B cell (primary cell): ENCODE measurements around the gene C14orf39.

ENCODE experiments used
- EZH2 ChIP-seq: IDR thresholded peaks from 2 replicates; pipeline ENCODE4 v1.6.1; 2012; ENCODE audit warnings: borderline replicate concordance, low read depth, mild to moderate bottlenecking, moderate library complexity, low read length; ENCODE audit not compliant: insufficient read depth, poor library complexity, severe bottlenecking
- TF ChIP-seq, protein P1 (sequence below): fragments of 200-600 bp; IDR thresholded peaks from one replicate; pipeline ENCODE4 v1.8.0; 2022; ENCODE audit warnings: antibody characterized with exemption, mild to moderate bottlenecking

DNA sequence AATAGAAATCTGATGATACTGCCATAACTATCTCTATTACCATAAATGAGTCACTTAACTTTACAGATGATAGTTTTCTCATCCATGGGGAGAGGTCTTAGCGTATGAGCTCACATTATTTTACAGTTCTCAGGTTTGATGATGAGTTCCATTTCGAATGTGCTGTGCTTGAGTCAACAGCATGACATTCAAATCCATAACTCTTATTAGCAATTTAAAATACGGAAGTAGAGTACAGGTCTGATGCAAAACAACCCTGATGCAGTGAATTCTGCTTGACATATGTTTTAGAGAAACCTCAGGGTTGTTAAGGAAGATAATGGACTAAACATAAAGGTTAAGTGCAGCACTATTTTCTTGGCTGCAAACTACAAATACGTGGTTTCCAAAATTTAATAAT is 30.0 kb downstream of the C14orf39 start:
- TF ChIP-seq, protein P1, sequence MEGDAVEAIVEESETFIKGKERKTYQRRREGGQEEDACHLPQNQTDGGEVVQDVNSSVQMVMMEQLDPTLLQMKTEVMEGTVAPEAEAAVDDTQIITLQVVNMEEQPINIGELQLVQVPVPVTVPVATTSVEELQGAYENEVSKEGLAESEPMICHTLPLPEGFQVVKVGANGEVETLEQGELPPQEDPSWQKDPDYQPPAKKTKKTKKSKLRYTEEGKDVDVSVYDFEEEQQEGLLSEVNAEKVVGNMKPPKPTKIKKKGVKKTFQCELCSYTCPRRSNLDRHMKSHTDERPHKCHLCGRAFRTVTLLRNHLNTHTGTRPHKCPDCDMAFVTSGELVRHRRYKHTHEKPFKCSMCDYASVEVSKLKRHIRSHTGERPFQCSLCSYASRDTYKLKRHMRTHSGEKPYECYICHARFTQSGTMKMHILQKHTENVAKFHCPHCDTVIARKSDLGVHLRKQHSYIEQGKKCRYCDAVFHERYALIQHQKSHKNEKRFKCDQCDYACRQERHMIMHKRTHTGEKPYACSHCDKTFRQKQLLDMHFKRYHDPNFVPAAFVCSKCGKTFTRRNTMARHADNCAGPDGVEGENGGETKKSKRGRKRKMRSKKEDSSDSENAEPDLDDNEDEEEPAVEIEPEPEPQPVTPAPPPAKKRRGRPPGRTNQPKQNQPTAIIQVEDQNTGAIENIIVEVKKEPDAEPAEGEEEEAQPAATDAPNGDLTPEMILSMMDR = no peak
- no peak for TF ChIP-seq EZH2
